Ovary (tissue), 9 donors: ENCODE results near the gene HNRNPA2B1. TPM values are rescaled to one million over a fixed set of nuclear protein-coding genes. Genes with fewer than 3 reads are reported as not detected.

ENCODE experiments used
- DNase-seq, 5 donors: peaks; one replicate each; pipeline ENCODE4 v3.0.0-alpha.2; 2019 to 2020
- H3K27ac ChIP-seq, 2 donors: fragments of 200-600 bp; one replicate each; pipeline versions ENCODE4 v1.5.1 to v1.8.0; 2019 to 2022
- H3K27me3 ChIP-seq: fragments of 200-600 bp; one replicate; pipeline ENCODE4 v1.8.0; 2022
- H3K36me3 ChIP-seq: fragments of 200-600 bp; sonication (generic); one replicate; pipeline ENCODE4 v1.5.1; 2019
- H3K4me1 ChIP-seq: one replicate; pipeline ENCODE4 v1.8.1; 2013; ENCODE audit warnings: mild to moderate bottlenecking, moderate library complexity; ENCODE audit not compliant: insufficient read depth
- H3K4me3 ChIP-seq: fragments of 200-600 bp; sonication (generic); one replicate; pipeline ENCODE4 v1.5.1; 2017
- H3K9me3 ChIP-seq, 2 donors: fragments of 200-600 bp in 1 of 2; sonication (generic) in 1 of 2; one replicate each; pipeline versions ENCODE4 v1.5.1 to v1.8.1; 2013 to 2019; ENCODE audit warnings: mild to moderate bottlenecking in 1 of 2, moderate library complexity in 1 of 2
- CTCF ChIP-seq, 3 donors: fragments of 450-650 bp in 2 of 3; fragments of 200-600 bp in 1 of 3; IDR thresholded peaks; one replicate each; pipeline versions ENCODE4 v1.5.1 to v1.8.0; 2016 to 2022; ENCODE audit warnings: antibody characterized with exemption in 3 of 3, mild to moderate bottlenecking in 1 of 3
- EP300 ChIP-seq: sonication (generic); formaldehyde crosslinking; IDR thresholded peaks from one replicate; pipeline ENCODE4 v1.6.1; 2017; ENCODE audit warnings: antibody characterized with exemption
- POLR2A ChIP-seq: fragments of 450-650 bp; IDR thresholded peaks from one replicate; pipeline ENCODE4 v1.6.1; 2017; ENCODE audit warnings: antibody characterized with exemption, mild to moderate bottlenecking, moderate library complexity
- WGBS, 3 donors: extraction: QIAGEN DNeasy Blood & Tissue Kit in 1 of 3; methylation state at CpG; one replicate each; pipeline versions ENCODE4 v1.1.5 to v1.1.7; 2013 to 2017; 5-methylcytosine and 5-hydroxymethylcytosine counted together
- intact Hi-C, 4 donors: fragments of 100-400 bp; cut with DNase I; formaldehyde crosslinking; loops; one replicate each; pipeline versions ENCODE4 v1.11.0 to v1.15.1; 2022 to 2023
- polyA plus RNA-seq, 2 donors: library from polyadenylated mRNA; stranded (reverse); fragments of 200-250 nt in 1 of 2; fragments of 350-450 nt in 1 of 2; fragmentation: Illumina TruSeq in 1 of 2; extraction: RNeasy Lipid Tissue Mini Kit (QIAGEN cat#74804) in 1 of 2; gene quantifications; one replicate each; pipeline ENCODE4 v1.2.3, GENCODE V29; 2013 to 2014
- total RNA-seq, 7 donors: library from RNA; depleted of rRNA in 2 of 7; stranded (reverse); fragments of >200 nt in 2 of 7; fragmentation: NEBNext Ultra II Directional in 3 of 7; extraction: Animal tissue kit (Norgen Biotek cat#: 25700) in 3 of 7; gene quantifications; one replicate each; pipeline versions ENCODE4 v1.1.0 to v1.2.4, GENCODE V29; 2016 to 2023
- donor health status: DM: no; HTN: no; CAD: no; lungs with moderate emphysema.
- donor health status: DM: no; HTN: no; CAD: no.
- donor health status: Bipolar disorder and iron deficiency.
- donor health status: DM: yes; HTN: yes; CAD: no.
- donor health status: DM: no; HTN: no; CAD: no.
- donor health status: DM: yes; HTN: yes; CAD: no.

Gene HNRNPA2B1
- total and polyA plus RNA-seq, 9 donors = 236 to 659 (median 413) TPM

- intact Hi-C loops = no loop called here
- Histone ChIP-seq H3K27ac (no peak overlapping the region), H3K4me1 (no peaks in the 10 kb centered on the region), H3K36me3 (no peaks in the 10 kb centered on the region), H3K27me3 (no peaks in the 10 kb centered on the region), H3K9me3 (no peaks in the 10 kb centered on the region), H3K4me3 (no peak overlapping the region)
- DNase-seq = no peak
- WGBS, 3 donors = 40 to 61% (median 54%) methylated on average over 2 of the region's 2 CpGs
- TF ChIP-seq EP300 (no peak), POLR2A (no peak), CTCF (IDR thresholded peaks at IDR 0.05) (no peak)
Observed at GRCh38 chr7:26162431-26162830, 38.1 kb downstream of the HNRNPA2B1 start.

GRCh38 chr7:26160896-26161295 is 39.6 kb downstream of the HNRNPA2B1 start:
- Histone ChIP-seq H3K9me3 (no peaks in the 10 kb centered on the region), H3K27ac (no peak overlapping the region), H3K4me3 (no peak overlapping the region), H3K4me1 (no peaks in the 10 kb centered on the region), H3K27me3 (no peaks in the 10 kb centered on the region), H3K36me3 (no peaks in the 10 kb centered on the region)
- TF ChIP-seq EP300 = no peak
- TF ChIP-seq POLR2A = no peak
- TF ChIP-seq CTCF (IDR thresholded peaks at IDR 0.05) = no peak
- DNase-seq = no peak
- WGBS, 3 donors = 85 to 90% (median 88%) methylated on average over 2 of the region's 2 CpGs
- intact Hi-C loops = no loop called here

GRCh38 chr7:26159243-26159642 is 41.3 kb downstream of the HNRNPA2B1 start:
- Histone ChIP-seq H3K9me3 (no peaks in the 10 kb centered on the region), H3K27me3 (no peaks in the 10 kb centered on the region), H3K4me3 (no peak overlapping the region), H3K4me1 (no peaks in the 10 kb centered on the region), H3K36me3 (no peaks in the 10 kb centered on the region), H3K27ac (no peak overlapping the region)
- no peak for DNase-seq
- 52 to 69% (median 62%) methylated on average over 2 of the region's 2 CpGs for WGBS, 3 donors
- intact Hi-C loops = no loop called here
- TF ChIP-seq CTCF (IDR thresholded peaks at IDR 0.05) = no peak
- TF ChIP-seq POLR2A = no peak

- DNase-seq = no peak
- Histone ChIP-seq H3K4me1 (no peaks in the 10 kb centered on the region), H3K9me3 (no peaks in the 10 kb centered on the region), H3K4me3 (no peak overlapping the region), H3K36me3 (no peaks in the 10 kb centered on the region), H3K27me3 (no peaks in the 10 kb centered on the region), H3K27ac (no peak overlapping the region)
- TF ChIP-seq POLR2A (no peak), CTCF (IDR thresholded peaks at IDR 0.05) (no peak), EP300 (no peak)
- intact Hi-C loops = no loop called here
- 83 to 89% (median 87%) methylated on average over 4 of the region's 4 CpGs for WGBS, 3 donors
Observed at GRCh38 chr7:26157520-26158105, 42.9 kb downstream of the HNRNPA2B1 start.
